Brain microvascular endothelial cell (primary cell): ENCODE results near the gene CD27.

Experiments
- DNase-seq: peaks from one replicate; pipeline ENCODE4 v3.0.0-alpha.2; 2020
- H3K27ac ChIP-seq: fragments of 250-450 bp; sonication (Bioruptor Pico); 2 replicates; pipeline ENCODE4 v1.5.1; 2020; ENCODE audit warnings: mild to moderate bottlenecking, moderate library complexity
- H3K27me3 ChIP-seq: fragments of 250-450 bp; sonication (Bioruptor Pico); replicated peaks from 2 replicates; pipeline ENCODE4 v1.5.1; 2020; ENCODE audit warnings: mild to moderate bottlenecking
- H3K36me3 ChIP-seq: fragments of 250-450 bp; sonication (Bioruptor Pico); replicated peaks from 2 replicates; pipeline ENCODE4 v1.5.1; 2020; ENCODE audit warnings: mild to moderate bottlenecking
- H3K4me3 ChIP-seq: 2 replicates; pipeline ENCODE4 v1.5.1; 2011; ENCODE audit warnings: low read depth, mild to moderate bottlenecking, control low read depth, low read length, moderate library complexity
- in situ Hi-C: cut with HindIII; loops from 2 replicates; pipeline ENCODE4 v1.10.0; 2017; ENCODE audit warnings: low sequenced_read_pairs, low pct_ligation_motif_present
- TF ChIP-seq, protein P1 (sequence below): IDR thresholded peaks from 2 replicates; pipeline ENCODE4 v1.5.1; 2011; ENCODE audit warnings: low read depth, mild to moderate bottlenecking, moderate library complexity, low read length, control low read depth, inconsistent platforms; ENCODE audit errors: missing control alignments

Gene CD27

DNA sequence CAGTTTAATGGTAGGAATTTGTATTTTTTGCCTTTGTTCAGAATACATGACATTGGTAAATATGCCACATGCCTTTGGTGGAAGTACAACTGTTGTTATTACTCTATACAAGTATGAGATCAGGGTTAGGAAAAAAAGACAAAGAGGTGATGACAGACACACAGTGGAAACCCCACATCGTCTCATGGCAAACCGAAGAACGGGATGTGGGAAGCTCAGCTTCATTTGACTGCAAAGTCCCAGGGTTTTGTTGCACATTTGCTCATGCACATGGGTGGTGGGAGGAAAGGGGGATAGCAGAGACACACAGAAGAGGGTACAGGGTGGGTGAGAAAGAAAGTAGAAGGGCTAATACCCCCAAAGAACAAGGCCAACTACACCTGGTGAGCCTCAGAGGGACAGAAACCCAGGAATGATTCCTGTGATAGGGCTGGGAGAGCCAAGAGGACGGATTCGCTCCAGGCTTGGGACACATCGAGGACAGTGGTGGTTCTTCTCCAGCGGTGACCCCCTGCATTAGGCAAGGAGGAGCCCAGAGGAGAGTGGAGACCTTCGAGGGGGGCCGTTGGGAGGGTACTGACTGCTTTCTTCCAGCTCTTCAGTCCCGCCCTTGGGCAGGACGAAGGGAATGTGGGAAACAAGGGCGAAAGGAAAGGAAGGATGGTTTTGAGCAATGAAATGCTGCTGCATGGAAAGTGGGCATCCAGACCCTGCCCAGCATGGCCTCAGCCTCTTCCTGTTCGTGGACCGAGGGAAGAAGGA is 17.7 kb downstream of the CD27 start:
- peaks cover 39% of the 10 kb centered on the region for H3K36me3 ChIP-seq
- no peak for DNase-seq
- no peaks in the 10 kb centered on the region for H3K27me3 ChIP-seq
- no peak overlapping the region for H3K4me3 ChIP-seq
- TF ChIP-seq, protein P1, sequence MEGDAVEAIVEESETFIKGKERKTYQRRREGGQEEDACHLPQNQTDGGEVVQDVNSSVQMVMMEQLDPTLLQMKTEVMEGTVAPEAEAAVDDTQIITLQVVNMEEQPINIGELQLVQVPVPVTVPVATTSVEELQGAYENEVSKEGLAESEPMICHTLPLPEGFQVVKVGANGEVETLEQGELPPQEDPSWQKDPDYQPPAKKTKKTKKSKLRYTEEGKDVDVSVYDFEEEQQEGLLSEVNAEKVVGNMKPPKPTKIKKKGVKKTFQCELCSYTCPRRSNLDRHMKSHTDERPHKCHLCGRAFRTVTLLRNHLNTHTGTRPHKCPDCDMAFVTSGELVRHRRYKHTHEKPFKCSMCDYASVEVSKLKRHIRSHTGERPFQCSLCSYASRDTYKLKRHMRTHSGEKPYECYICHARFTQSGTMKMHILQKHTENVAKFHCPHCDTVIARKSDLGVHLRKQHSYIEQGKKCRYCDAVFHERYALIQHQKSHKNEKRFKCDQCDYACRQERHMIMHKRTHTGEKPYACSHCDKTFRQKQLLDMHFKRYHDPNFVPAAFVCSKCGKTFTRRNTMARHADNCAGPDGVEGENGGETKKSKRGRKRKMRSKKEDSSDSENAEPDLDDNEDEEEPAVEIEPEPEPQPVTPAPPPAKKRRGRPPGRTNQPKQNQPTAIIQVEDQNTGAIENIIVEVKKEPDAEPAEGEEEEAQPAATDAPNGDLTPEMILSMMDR, result no peak
- H3K27ac ChIP-seq, result no peak overlapping the region
- in situ Hi-C loops, result no loop called here

- TF ChIP-seq, protein P1, result no peak
- Histone ChIP-seq H3K27ac (no peak overlapping the region), H3K36me3 (peaks cover 33% of the 10 kb centered on the region), H3K27me3 (no peaks in the 10 kb centered on the region), H3K4me3 (no peak overlapping the region)
- in situ Hi-C loops, result no loop called here
- no peak for DNase-seq
Measured at GRCh38 chr12:6463216-6463615, 18.5 kb downstream of the CD27 start.

DNA sequence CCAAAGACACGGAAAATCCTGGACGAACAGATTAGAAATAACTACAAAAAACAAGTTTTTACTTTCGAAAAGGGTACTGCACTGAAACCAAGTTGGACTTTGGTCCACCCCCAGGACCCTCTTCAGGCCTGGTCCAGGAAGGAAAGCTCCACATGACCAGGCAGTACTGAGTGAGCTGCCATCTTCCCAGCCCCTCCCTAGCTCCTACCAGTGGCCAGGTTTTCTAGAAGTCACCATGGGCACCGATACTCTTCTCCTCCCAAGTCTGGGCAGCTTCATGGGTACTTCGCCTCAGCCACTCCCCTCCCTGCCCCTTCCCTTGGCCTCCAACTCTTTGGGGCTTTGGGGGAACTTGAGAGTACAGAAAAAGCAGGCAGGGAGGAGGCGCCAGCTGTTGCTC is 19.1 kb downstream of the CD27 start:
- in situ Hi-C loops, result no loop called here
- TF ChIP-seq, protein P1, result no peak
- Histone ChIP-seq H3K4me3 (no peak overlapping the region), H3K27me3 (no peaks in the 10 kb centered on the region), H3K27ac (no peak overlapping the region), H3K36me3 (peaks cover 33% of the 10 kb centered on the region)
- no peak for DNase-seq

DNA sequence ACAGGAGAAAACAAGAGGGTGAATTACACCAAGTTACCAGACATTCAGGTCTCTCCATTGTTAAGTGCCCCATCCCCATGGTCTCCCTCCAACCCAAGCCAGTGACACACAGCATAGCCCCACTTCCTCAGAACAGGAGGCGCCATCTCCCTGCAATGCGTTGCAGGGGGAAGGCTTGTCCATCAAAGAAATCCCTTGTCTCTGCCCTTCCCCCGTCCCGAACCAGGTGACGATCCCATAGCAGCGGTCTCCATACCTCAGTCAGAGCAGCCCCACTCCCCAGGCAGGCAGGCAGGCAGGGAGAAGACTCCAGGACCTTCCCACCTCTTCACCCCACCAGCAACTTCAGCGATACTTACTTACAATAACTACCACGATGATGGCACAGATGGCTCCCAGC is 19.8 kb downstream of the CD27 start:
- Histone ChIP-seq H3K36me3 (peaks cover 31% of the 10 kb centered on the region), H3K27ac (no peak overlapping the region), H3K27me3 (no peaks in the 10 kb centered on the region), H3K4me3 (no peak overlapping the region)
- in situ Hi-C loops, result no loop called here
- TF ChIP-seq, protein P1, result no peak
- DNase-seq, result no peak

DNA sequence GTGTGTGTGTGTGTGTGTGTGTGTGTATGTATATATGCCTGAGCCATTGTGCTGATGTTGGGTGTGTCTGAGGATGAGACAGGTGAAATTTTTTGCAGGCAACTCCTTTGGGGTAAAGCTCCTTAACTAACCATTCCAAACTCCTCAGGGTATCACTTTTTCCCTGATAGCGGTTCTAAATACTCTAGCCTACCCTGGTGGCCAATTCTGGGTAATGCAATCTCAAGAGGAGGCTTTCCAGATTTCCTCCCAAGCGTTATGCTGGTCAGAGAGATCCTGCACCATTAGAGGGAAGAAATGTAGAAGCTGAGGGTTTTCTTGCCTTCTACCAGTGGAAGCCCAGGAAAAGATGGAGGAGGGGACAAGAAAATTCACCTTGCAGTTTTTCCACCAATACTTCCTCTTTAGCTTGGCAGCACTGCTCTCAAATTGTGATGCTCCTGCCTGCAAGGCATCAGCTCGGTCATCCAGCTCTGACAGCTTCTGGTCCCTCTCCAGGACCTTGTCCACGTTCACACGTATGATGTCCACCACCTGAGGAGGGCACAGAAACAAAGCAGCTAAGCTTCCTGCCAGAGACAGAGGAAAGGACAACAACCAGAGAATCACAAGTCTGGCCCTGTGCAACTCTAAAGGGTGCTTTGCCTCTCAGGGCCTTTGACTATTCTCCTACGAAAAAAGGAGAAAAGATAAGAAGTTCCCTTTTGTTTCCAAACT is 20.9 kb downstream of the CD27 start:
- peak; percentile 64 for DNase-seq
- TF ChIP-seq, protein P1, result peak; percentile 89
- H3K27me3 ChIP-seq, result no peaks in the 10 kb centered on the region
- no peak overlapping the region for H3K27ac ChIP-seq
- peaks cover 23% of the 10 kb centered on the region for H3K36me3 ChIP-seq
- H3K4me3 ChIP-seq, result no peak overlapping the region
- in situ Hi-C loops, result no loop called here
